Fibroblast of mammary gland (primary cell): ENCODE results near the gene CD99.

ENCODE experiments used
- DNase-seq: peaks from one replicate; pipeline ENCODE4 v3.0.0-alpha.2; 2010; ENCODE audit warnings: low read depth
- H3K4me3 ChIP-seq: 2 replicates; pipeline ENCODE4 v1.5.1; 2011; ENCODE audit warnings: low read depth, mild to moderate bottlenecking, low read length, moderate library complexity; ENCODE audit not compliant: control insufficient read depth
- CTCF ChIP-seq: conservative IDR thresholded peaks from 2 replicates; pipeline ENCODE4 v1.5.1; 2011; ENCODE audit warnings: low read depth, low read length, inconsistent platforms; ENCODE audit not compliant: control insufficient read depth, insufficient read depth

Gene CD99

DNA sequence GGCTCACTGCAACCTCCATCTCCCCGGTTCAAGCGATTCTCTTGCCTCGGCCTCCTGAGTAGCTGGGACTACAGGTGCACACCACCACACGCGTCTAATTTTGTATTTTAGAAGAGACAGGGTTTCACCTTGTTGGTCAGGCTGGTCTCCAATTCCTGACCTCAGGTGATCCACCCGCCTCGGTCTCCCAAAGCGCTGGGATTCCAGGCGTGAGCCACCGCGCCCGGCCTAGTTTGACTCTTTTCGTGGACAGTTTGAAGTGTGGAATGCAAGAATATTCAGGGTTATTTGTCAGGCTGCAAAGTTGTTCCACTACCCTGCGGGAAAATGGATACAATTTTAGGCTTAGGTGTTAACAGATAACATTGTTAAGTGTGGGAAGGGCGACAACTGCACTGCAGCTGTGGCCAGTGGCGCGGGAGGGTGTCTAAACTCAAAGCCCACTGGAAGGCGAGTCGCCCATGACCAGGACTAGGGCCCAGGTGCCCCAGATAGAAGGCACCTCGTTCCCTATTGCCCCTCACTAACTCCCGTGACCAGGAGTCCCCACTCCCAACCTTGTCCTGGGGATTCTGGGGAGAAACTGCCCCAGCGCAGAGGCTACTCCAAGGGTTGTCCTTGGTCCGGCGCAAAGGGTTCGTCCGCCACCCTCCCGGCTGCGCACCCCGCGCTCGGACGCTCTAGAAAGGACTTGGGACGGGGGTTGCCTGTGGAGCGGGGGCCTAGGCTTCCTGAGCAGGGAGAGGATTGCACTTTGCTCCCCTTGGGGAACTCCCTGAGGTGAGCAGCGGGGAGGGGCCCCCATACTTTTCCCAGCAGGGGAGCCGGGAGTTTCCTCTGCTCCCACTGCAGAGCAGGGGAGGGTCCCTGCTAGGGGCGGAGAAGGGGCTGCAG, 1.1 kb upstream of the CD99 start:
- TF ChIP-seq CTCF: no peak
- H3K4me3 ChIP-seq: peak overlapping the region; percentile 71

DNA sequence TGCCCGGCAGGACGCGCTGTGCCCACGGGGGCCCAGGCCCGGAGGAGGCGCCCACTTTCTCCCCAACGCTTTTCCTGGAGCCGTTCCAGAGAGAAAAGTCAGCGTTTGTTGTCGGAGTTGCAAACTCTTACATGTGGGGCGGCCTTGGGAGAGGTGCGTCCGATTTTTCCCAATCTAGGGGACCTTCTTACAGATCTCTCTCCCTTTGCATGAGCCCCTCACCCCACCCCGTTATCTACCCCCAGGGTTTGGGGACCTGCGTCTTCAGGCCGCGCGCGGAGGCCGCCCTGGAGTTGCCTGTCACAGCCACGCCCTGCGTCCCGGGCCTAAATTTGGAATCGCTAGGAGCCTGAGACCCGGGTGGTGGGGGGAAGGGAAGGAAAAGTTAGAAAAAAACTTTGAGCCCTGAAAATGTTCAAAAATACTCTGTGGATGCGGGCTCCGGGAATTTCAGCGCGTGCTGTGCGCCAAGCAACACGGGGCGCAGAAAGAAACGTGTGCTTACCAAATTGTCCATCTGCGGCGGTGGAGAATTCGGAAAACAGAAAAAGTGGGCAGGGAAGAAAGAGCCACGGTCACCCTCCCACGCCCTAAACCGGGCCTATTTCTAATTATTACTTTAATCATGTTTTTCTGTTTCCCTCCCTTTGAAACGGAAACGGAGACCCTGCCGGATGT, 587 bp downstream of the CD99 start:
- peak overlapping the region; percentile 71 for H3K4me3 ChIP-seq
- no peak for TF ChIP-seq CTCF
- DNase-seq: peak; percentile 50

More for the DNA sequence above, 1.1 kb upstream of the CD99 start:
- DNase-seq: no peak

DNA sequence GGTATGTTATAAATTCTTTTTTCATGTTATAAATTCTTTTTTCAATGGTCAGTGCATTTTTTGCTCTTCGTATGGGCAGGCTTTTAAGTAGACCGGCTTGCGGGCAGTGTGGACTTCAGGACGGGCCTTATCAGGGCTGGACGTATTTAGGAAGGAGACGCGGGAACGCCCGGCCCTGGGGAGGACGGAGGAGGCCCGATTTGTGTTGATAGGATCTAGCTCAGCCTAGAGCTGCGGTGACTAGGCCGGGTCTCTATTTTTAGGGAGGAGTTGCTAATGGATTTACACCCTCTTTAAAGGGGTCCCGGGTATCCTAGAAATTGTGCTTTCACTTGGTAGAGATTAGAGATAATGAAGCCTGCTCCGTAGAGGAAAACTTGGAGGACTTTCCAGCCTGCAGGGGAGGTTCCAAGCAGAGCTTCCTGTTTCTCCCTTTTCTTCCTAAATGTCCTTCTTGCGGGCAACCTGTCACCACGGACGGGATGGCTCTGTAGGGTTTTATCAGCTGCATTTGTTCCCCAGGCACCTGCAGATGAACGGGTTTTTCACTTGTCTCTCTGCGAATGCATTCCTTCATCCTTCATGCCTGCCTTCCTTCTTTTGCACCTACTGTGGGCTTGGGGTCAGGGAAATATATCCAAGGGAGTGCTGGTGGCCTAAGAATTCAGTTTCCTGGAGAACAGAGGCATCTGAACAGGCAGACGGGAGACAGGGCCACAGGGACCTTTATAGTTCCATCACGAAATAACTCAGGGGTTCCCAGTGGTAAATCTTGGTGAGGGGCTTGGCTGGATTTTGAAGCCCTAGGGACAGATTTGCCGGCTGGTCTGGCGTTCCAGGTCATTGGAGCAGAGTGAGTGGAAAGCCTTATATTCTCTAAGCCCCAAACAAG, 1.4 kb downstream of the CD99 start:
- no peak for TF ChIP-seq CTCF
- H3K4me3 ChIP-seq: peak overlapping the region; percentile 71
- peak; percentile 40 for DNase-seq

- H3K4me3 ChIP-seq: peak overlapping the region; percentile 71
- no peak for DNase-seq
- no peak for TF ChIP-seq CTCF
Measured at GRCh38 chrX:2693113-2694002, 2.3 kb downstream of the CD99 start.

DNA sequence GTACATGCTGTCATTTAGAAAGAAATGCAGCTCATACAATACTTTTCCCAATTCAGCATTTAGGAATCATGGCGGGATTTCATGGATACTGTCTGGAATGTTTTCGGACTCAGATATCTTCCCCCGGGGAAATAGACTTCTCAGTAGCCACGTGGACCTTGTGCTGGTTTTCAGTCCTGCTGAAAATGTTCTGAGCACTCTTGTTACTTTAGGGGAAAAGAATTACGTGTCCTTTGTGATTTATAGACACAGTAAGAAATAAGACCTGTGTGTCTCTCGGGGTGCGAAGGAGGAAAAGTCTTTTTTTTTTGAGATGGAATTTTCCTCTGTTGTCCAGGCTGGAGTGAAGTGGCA, 3.8 kb downstream of the CD99 start:
- H3K4me3 ChIP-seq: no peak overlapping the region
- peak; percentile 63 for DNase-seq
- TF ChIP-seq CTCF: no peak
